H1 (cell line): ENCODE data around the gene INHBB. TPM values are rescaled to one million over a fixed set of nuclear protein-coding genes. Genes with fewer than 3 reads are reported as not detected.
A peak's percentile ranks its signal among the peaks of the same experiment; 100 is the strongest.

Experiments used
- CTCF ChIA-PET: fragments of 300-600 bp; sonication (Branson Sonifier 250); formaldehyde crosslinking; loops from one replicate; lab custom pipeline; 2021; ENCODE audit not compliant: partially characterized antibody; lab: Charles Lee
- POLR2A ChIA-PET: fragments of 300-600 bp; sonication (Branson Sonifier 250); formaldehyde crosslinking; loops from one replicate; lab custom pipeline; 2021; ENCODE audit warnings: inconsistent platforms; ENCODE audit not compliant: partially characterized antibody; lab: Charles Lee
- DNase-seq, 2 experiments: peaks; one replicate each; pipeline versions ENCODE4 v3.0.0 to v3.0.0-alpha.2; 2010 to 2022; ENCODE audit warnings: low spot score in 2 of 2, low read depth in 1 of 2, mixed read lengths in 1 of 2
- FAIRE-seq: peaks from 2 replicates; lab custom pipeline; 2011; peaks lifted over from hg19 to GRCh38; lab: Jason Lieb, UNC
- H2AFZ ChIP-seq: 2 replicates; pipeline ENCODE4 v1.8.1; 2012; ENCODE audit warnings: low read length, inconsistent platforms
- H2AK5ac ChIP-seq: 2 replicates; pipeline ENCODE4 v1.6.1; 2013; ENCODE audit warnings: low read depth, low read length
- H2BK120ac ChIP-seq: replicated peaks from 2 replicates; pipeline ENCODE3; 2013; ENCODE audit warnings: low read depth, low read length, inconsistent platforms
- H2BK12ac ChIP-seq: 2 replicates; pipeline ENCODE4 v1.6.1; 2013; ENCODE audit warnings: low read depth, low read length
- H2BK15ac ChIP-seq: 2 replicates; pipeline ENCODE4 v1.6.1; 2013; ENCODE audit warnings: low read length
- H2BK20ac ChIP-seq: 2 replicates; pipeline ENCODE4 v1.6.1; 2013; ENCODE audit warnings: low read length
- H2BK5ac ChIP-seq: 2 replicates; pipeline ENCODE4 v1.6.1; 2013; ENCODE audit warnings: low read depth, low read length
- H3K14ac ChIP-seq: 2 replicates; pipeline ENCODE4 v1.6.1; 2013; ENCODE audit warnings: inconsistent platforms; ENCODE audit not compliant: insufficient read length
- H3K18ac ChIP-seq: 2 replicates; pipeline ENCODE4 v1.6.1; 2013; ENCODE audit warnings: low read length; ENCODE audit errors: extremely low read depth
- H3K23ac ChIP-seq: 2 replicates; pipeline ENCODE4 v1.6.1; 2013; ENCODE audit warnings: inconsistent platforms; ENCODE audit not compliant: insufficient read length
- H3K23me2 ChIP-seq: 2 replicates; pipeline ENCODE4 v1.6.1; 2013; ENCODE audit warnings: low read depth, low read length
- H3K27ac ChIP-seq: 2 replicates; pipeline ENCODE4 v1.6.1; 2011; ENCODE audit warnings: low read depth, low read length, inconsistent platforms
- H3K27me3 ChIP-seq, 4 experiments: replicated peaks in 1 of 4; 1 replicate in 1 of 4; 2 replicates in 3 of 4; pipeline versions ENCODE4 v1.6.1 to v1.8.1; 2011 to 2013; ENCODE audit warnings: low read length in 3 of 4, mild to moderate bottlenecking in 3 of 4, inconsistent platforms in 2 of 4, mixed read lengths in 2 of 4, moderate library complexity in 1 of 4; ENCODE audit not compliant: control insufficient read depth in 3 of 4, insufficient read depth in 3 of 4; ENCODE audit errors: extremely low read depth in 1 of 4
- H3K36me3 ChIP-seq, 4 experiments: 2 replicates each; pipeline versions ENCODE4 v1.6.1 to v1.8.1; 2011 to 2013; ENCODE audit warnings: mild to moderate bottlenecking in 4 of 4, low read length in 3 of 4, moderate library complexity in 2 of 4, control low read depth in 1 of 4, inconsistent platforms in 1 of 4; ENCODE audit not compliant: insufficient read depth in 4 of 4, control insufficient read depth in 2 of 4
- H3K4ac ChIP-seq: replicated peaks from 2 replicates; pipeline ENCODE3; 2013; ENCODE audit warnings: low read length, low read depth, mixed read lengths, inconsistent platforms; ENCODE audit not compliant: insufficient read length
- H3K4me1 ChIP-seq, 4 experiments: replicated peaks in 1 of 4; 1 replicate in 1 of 4; 2 replicates in 3 of 4; pipeline versions ENCODE4 v1.6.1 to v1.8.1; 2011 to 2013; ENCODE audit warnings: low read length in 3 of 4, inconsistent platforms in 2 of 4, mixed read lengths in 1 of 4; ENCODE audit not compliant: insufficient read depth in 4 of 4, control insufficient read depth in 3 of 4
- H3K4me2 ChIP-seq, 2 experiments: 2 replicates each; pipeline versions ENCODE4 v1.6.1 to v1.8.1; 2011 to 2013; ENCODE audit warnings: low read depth in 2 of 2, low read length in 2 of 2, control low read depth in 1 of 2, inconsistent platforms in 1 of 2, mild to moderate bottlenecking in 1 of 2; ENCODE audit not compliant: insufficient read depth in 1 of 2
- H3K4me3 ChIP-seq, 4 experiments: fragments of 200-600, 300-600 bp in 1 of 4; sonication (generic), shearing (Covaris generic), sonication (Bioruptor Twin) in 1 of 4; 2 replicates each; pipeline versions ENCODE4 v1.5.1 to v1.8.1; 2011 to 2016; ENCODE audit warnings: low read length in 4 of 4, low read depth in 3 of 4, control low read depth in 2 of 4, inconsistent platforms in 2 of 4, mild to moderate bottlenecking in 2 of 4, mixed read lengths in 1 of 4, moderate library complexity in 1 of 4; ENCODE audit not compliant: insufficient read depth in 2 of 4; ENCODE audit errors: extremely low read depth in 1 of 4
- H3K56ac ChIP-seq: replicated peaks from 2 replicates; pipeline ENCODE3; 2013; ENCODE audit warnings: low read depth, mild to moderate bottlenecking, mixed read lengths, low read length, inconsistent platforms; ENCODE audit not compliant: insufficient read length
- H3K79me1 ChIP-seq: 2 replicates; pipeline ENCODE4 v1.6.1; 2013; ENCODE audit warnings: low read depth, low read length, control low read depth
- H3K79me2 ChIP-seq, 2 experiments: 2 replicates each; pipeline versions ENCODE4 v1.6.1 to v1.8.1; 2012 to 2013; ENCODE audit warnings: low read length in 2 of 2, mild to moderate bottlenecking in 2 of 2, inconsistent platforms in 1 of 2; ENCODE audit not compliant: insufficient read depth in 2 of 2, control insufficient read depth in 1 of 2
- H3K9ac ChIP-seq, 4 experiments: replicated peaks in 1 of 4; 1 replicate in 1 of 4; 2 replicates in 3 of 4; pipeline versions ENCODE4 v1.6.1 to v1.8.1; 2011 to 2013; ENCODE audit warnings: low read depth in 3 of 4, low read length in 3 of 4, control low read depth in 2 of 4, mild to moderate bottlenecking in 2 of 4, moderate library complexity in 2 of 4, inconsistent platforms in 1 of 4; ENCODE audit errors: extremely low read depth in 1 of 4
- H3K9me3 ChIP-seq, 2 experiments: 2 replicates each; pipeline versions ENCODE4 v1.6.1 to v1.8.1; 2012 to 2013; ENCODE audit warnings: mild to moderate bottlenecking in 2 of 2, moderate library complexity in 2 of 2, control low read depth in 1 of 2, inconsistent platforms in 1 of 2, low read depth in 1 of 2, low read length in 1 of 2, mixed read lengths in 1 of 2; ENCODE audit not compliant: insufficient read depth in 2 of 2
- H4K20me1 ChIP-seq, 2 experiments: replicated peaks in 1 of 2; 2 replicates each; pipeline versions ENCODE3 to v1.8.1; 2011 to 2013; ENCODE audit warnings: inconsistent platforms in 2 of 2, low read length in 2 of 2, mild to moderate bottlenecking in 1 of 2; ENCODE audit not compliant: insufficient read depth in 2 of 2, control insufficient read depth in 1 of 2
- H4K5ac ChIP-seq: 2 replicates; pipeline ENCODE4 v1.6.1; 2013; ENCODE audit warnings: low read length, low read depth, mixed read lengths, inconsistent platforms; ENCODE audit not compliant: insufficient read length
- H4K8ac ChIP-seq: 2 replicates; pipeline ENCODE4 v1.8.0; 2013; ENCODE audit warnings: mild to moderate bottlenecking, moderate library complexity, low read length, inconsistent platforms; ENCODE audit not compliant: insufficient read depth; ENCODE audit errors: extremely low read depth
- H4K91ac ChIP-seq: replicated peaks from 2 replicates; pipeline ENCODE3; 2013; ENCODE audit warnings: low read length, mixed read lengths, inconsistent platforms; ENCODE audit not compliant: insufficient read length
- CTBP2 ChIP-seq: IDR thresholded peaks from 2 replicates; pipeline ENCODE4 v1.7.0; 2011; ENCODE audit warnings: borderline replicate concordance, mild to moderate bottlenecking, moderate library complexity, mixed read lengths, low read length; ENCODE audit not compliant: insufficient read depth, insufficient read length
- KDM5A ChIP-seq: fragments of 200-600 bp; IDR thresholded peaks from 2 replicates; pipeline ENCODE4 v1.7.1; 2012; ENCODE audit warnings: mild to moderate bottlenecking, low read length, inconsistent platforms, mixed read lengths
- MAX ChIP-seq: IDR thresholded peaks from 2 replicates; pipeline ENCODE4 v1.6.1; 2012; ENCODE audit warnings: inconsistent platforms
- NANOG ChIP-seq: IDR thresholded peaks from 2 replicates; pipeline ENCODE4 v1.6.1; 2011; ENCODE audit warnings: low read length, low read depth, mild to moderate bottlenecking, inconsistent platforms; ENCODE audit not compliant: insufficient read depth, poor library complexity, severe bottlenecking
- RNF2 ChIP-seq: fragments of 200-900, 300-1000 bp; sonication (generic); IDR thresholded peaks from 2 replicates; pipeline ENCODE4 v1.7.1; 2016; ENCODE audit warnings: borderline replicate concordance, low read depth, mild to moderate bottlenecking, antibody characterized with exemption, low read length; ENCODE audit not compliant: poor library complexity, severe bottlenecking; ENCODE audit errors: missing control alignments
- SRF ChIP-seq: IDR thresholded peaks from 2 replicates; pipeline ENCODE4 v1.6.1; 2011; ENCODE audit warnings: mild to moderate bottlenecking, low read depth, low read length, moderate library complexity
- WGBS, 2 experiments: shearing (Covaris generic) in 1 of 2; methylation state at CpG; one replicate each; pipeline versions ENCODE4 v1.1.6 to v1.1.7; 2013 to 2015; ENCODE audit warnings: low lambda C conversion rate in 2 of 2, mixed read lengths in 2 of 2, inconsistent platforms in 1 of 2, low coverage in 1 of 2, missing lambda C conversion rate in 1 of 2; ENCODE audit not compliant: insufficient replicate concordance in 2 of 2, insufficient coverage in 1 of 2, insufficient read length in 1 of 2; ENCODE audit errors: extremely low coverage in 1 of 2, missing lambda C conversion rate in 1 of 2; 5-methylcytosine and 5-hydroxymethylcytosine counted together
- polyA plus RNA-seq, 7 experiments: library from polyadenylated mRNA; depleted of rRNA in 3 of 7; stranded (reverse) in 5 of 7; unstranded in 2 of 7; fragments of >200 nt in 5 of 7; fragments of 200-250 nt in 2 of 7; gene quantifications; 1 replicate in 5 of 7; 2 replicates in 1 of 7; 4 replicates in 1 of 7; pipeline versions ENCODE4 v1.2.1 to v1.2.3, GENCODE V29; 2011 to 2013; ENCODE audit warnings: missing spikeins in 2 of 7, mixed read lengths in 2 of 7
- total RNA-seq: library from RNA; stranded (reverse); fragmentation: NEBNext Ultra II Directional; extraction: Animal tissue kit (Norgen Biotek cat#: 25700); gene quantifications from 2 replicates; pipeline ENCODE4 v1.2.1, GENCODE V29; 2021
- TF ChIP-seq, protein P1 (sequence below), 3 experiments: IDR thresholded peaks; 1 replicate in 2 of 3; 2 replicates in 1 of 3; pipeline versions ENCODE4 v1.5.1 to v1.6.1; 2011; ENCODE audit warnings: low read length in 3 of 3, mild to moderate bottlenecking in 3 of 3, inconsistent platforms in 2 of 3, low read depth in 1 of 3, moderate library complexity in 1 of 3; ENCODE audit not compliant: insufficient read depth in 1 of 3; ENCODE audit errors: control extremely low read depth in 1 of 3

INHBB gene
- total and polyA plus RNA-seq, 2 of the 8 experiments (the other 6 are each of a cell fraction or from before 2014, with no cell fraction given) = 0.30 to 0.32 TPM

DNA sequence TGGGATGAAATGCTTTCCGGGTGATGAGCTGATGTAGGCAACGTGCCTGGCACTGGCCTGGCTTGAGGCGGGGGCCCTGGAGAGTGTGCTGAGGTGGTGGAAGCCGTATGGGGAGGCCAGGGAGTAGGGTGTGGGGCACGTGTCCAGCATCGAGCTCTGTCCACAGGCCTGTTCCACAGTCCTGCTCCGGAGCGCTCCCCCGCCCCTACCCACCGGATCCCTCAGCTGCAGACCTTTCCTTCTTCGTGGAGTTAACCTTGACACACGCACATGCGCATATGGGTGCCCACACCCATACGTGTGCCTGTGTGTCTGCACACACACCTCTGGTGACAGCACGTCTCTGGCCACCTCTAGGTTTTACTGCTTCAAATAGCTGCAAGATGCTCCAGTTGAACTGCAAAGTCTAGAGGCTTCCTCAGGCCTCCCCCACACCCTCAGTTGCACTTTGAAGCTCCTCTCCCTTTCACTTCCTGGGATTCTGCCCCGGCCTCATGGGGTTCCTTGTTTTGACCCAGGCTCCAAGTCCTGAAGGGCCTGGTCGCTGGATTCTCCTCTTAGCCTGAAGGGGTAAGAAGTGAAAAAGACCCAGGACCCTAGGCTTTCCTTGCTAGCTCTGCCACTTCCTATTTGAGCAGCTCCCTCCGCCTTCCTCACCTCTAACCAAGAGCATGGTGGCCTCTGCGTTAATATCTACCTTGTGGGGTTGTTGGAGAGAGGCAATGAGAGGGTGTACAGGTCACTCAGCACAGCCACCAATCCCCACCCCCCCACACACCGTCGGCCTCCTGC is 49.5 kb downstream of the INHBB start:
- H2BK5ac ChIP-seq = no peak overlapping the region
- H3K56ac ChIP-seq = no peak overlapping the region
- H3K79me2 ChIP-seq = no peaks in the 10 kb centered on the region
- H3K27me3 ChIP-seq = peaks cover 0 to 5% (median 0%) of the 10 kb centered on the region in 4 experiments; a peak in 4 of 7 replicates
- peak overlapping the region; percentile 60; the same call in 1 of the 2 replicates for H2BK12ac ChIP-seq
- no peak overlapping the region for H3K14ac ChIP-seq
- no peak overlapping the region for H4K91ac ChIP-seq
- H3K27ac ChIP-seq = no peak overlapping the region
- no peaks in the 10 kb centered on the region for H3K79me1 ChIP-seq
- H2BK20ac ChIP-seq = 0 out of 2 replicates have a peak overlapping the region, but pooled peaks have one; percentile 23
- 80% methylated on average over 21 of the region's 21 CpGs; no CpG with 5 or more reads in 1 of the 2 experiments for WGBS, 2 experiments
- H3K18ac ChIP-seq = peak overlapping the region; percentile 43; the same call in 1 of the 2 replicates
- H3K4me3 ChIP-seq = no peak overlapping the region
- H3K4ac ChIP-seq = no peak overlapping the region
- H4K20me1 ChIP-seq = no peaks in the 10 kb centered on the region
- ChIA-PET CTCF (interaction anchor here (0.7 to 4.0 kb wide), 11 partner anchors 8 to 291 kb away, joined by 3 to 19 read pairs (median 5); no protein-coding TSS in a partner anchor), POLR2A (interaction anchor here (1.0 to 1.1 kb wide), 3 partner anchors 11 to 680 kb away, joined by 3 to 5 read pairs (median 3); no protein-coding TSS in a partner anchor)
- H3K4me2 ChIP-seq = no peak overlapping the region
- peak overlapping the region; percentile 40; the same call in 1 of the 2 replicates for H4K8ac ChIP-seq
- FAIRE-seq (no peak), DNase-seq (peak in 1 of 2 experiments; percentile 46)
- H4K5ac ChIP-seq = no peak overlapping the region
- no peak overlapping the region for H3K9ac ChIP-seq
- peak overlapping the region; percentile 94; the same call in 1 of the 2 replicates for H2BK15ac ChIP-seq
- H3K9me3 ChIP-seq = no peaks in the 10 kb centered on the region
- H2BK120ac ChIP-seq = no peak overlapping the region
- H3K23me2 ChIP-seq = no peaks in the 10 kb centered on the region
- H3K23ac ChIP-seq = no peak overlapping the region
- H2AFZ ChIP-seq = no peak overlapping the region
- H3K4me1 ChIP-seq = peaks cover 0 to 14% (median 0%) of the 10 kb centered on the region in 4 experiments; a peak in 3 of 7 replicates
- H3K36me3 ChIP-seq = no peaks in the 10 kb centered on the region
- H2AK5ac ChIP-seq = no peak overlapping the region
- TF ChIP-seq CTBP2 = no peak
- TF ChIP-seq KDM5A = no peak
- no peak for TF ChIP-seq MAX
- no peak for TF ChIP-seq NANOG
- TF ChIP-seq SRF = no peak
- no peak for TF ChIP-seq RNF2
- TF ChIP-seq, protein P1, sequence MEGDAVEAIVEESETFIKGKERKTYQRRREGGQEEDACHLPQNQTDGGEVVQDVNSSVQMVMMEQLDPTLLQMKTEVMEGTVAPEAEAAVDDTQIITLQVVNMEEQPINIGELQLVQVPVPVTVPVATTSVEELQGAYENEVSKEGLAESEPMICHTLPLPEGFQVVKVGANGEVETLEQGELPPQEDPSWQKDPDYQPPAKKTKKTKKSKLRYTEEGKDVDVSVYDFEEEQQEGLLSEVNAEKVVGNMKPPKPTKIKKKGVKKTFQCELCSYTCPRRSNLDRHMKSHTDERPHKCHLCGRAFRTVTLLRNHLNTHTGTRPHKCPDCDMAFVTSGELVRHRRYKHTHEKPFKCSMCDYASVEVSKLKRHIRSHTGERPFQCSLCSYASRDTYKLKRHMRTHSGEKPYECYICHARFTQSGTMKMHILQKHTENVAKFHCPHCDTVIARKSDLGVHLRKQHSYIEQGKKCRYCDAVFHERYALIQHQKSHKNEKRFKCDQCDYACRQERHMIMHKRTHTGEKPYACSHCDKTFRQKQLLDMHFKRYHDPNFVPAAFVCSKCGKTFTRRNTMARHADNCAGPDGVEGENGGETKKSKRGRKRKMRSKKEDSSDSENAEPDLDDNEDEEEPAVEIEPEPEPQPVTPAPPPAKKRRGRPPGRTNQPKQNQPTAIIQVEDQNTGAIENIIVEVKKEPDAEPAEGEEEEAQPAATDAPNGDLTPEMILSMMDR (IDR thresholded peaks at IDR 0.05; ENCODE audit: control extremely low read depth in 1 of 3, insufficient read depth in 1 of 3, low read depth in 1 of 3, low read length in 3 of 3) = no peak
